HCT116 (cell line): ENCODE measurements around the gene LRFN3. TPM values are rescaled to one million over a fixed set of nuclear protein-coding genes. Genes with fewer than 3 reads are reported as not detected.

Experiments
- ATAC-seq: fragments of 200-7000 bp; cut with Tn5 transposase; 2 replicates; pipeline ENCODE4 v1.9.1; 2020; ENCODE audit warnings: mild to moderate bottlenecking, moderate library complexity
- BruUV-seq: library from RNA; stranded (reverse); fragments of 400-500 nt; replicated peaks from 2 replicates; lab custom pipeline; 2021; lab: Mats Ljungman, UMichigan
- CTCF ChIA-PET: fragments of 300-600 bp; sonication (Branson Sonifier 250); formaldehyde crosslinking; loops from one replicate; lab custom pipeline; 2021; ENCODE audit warnings: antibody characterized with exemption; lab: Charles Lee
- POLR2A ChIA-PET: fragments of 300-600, 350-600 bp; sonication (Branson Sonifier 250); formaldehyde crosslinking; loops from one replicate; lab custom pipeline; 2021; ENCODE audit warnings: antibody characterized with exemption; lab: Charles Lee
- RAD21 ChIA-PET, 2 experiments: fragments of 300-600 bp; sonication (Branson Sonifier 250); formaldehyde crosslinking; loops; one replicate each; lab custom pipeline; 2023; ENCODE audit warnings: low total read pairs in 2 of 2; ENCODE audit not compliant: uncharacterized antibody in 2 of 2, unreplicated experiment in 2 of 2, low non-redundant PET in 1 of 2; lab: Charles Lee
- DNase-seq: peaks from one replicate; pipeline ENCODE4 v3.0.0-alpha.2; 2010; ENCODE audit warnings: low read depth, low spot score
- H2AFZ ChIP-seq: fragments of 200-600 bp; shearing (Covaris generic), sonication (generic); 2 replicates; pipeline ENCODE4 v1.6.1; 2017; ENCODE audit warnings: low read depth, mixed run types, mixed read lengths, antibody characterized with exemption, low read length; ENCODE audit not compliant: poor library complexity, severe bottlenecking
- H3K27ac ChIP-seq: 2 replicates; pipeline ENCODE4 v1.5.1; 2012; ENCODE audit warnings: low read depth, low read length
- H3K27me3 ChIP-seq: fragments of 200-600 bp; sonication (generic); 2 replicates; pipeline ENCODE4 v1.6.1; 2016; ENCODE audit warnings: mixed run types, low read length, mixed read lengths; ENCODE audit not compliant: insufficient read depth
- H3K36me3 ChIP-seq, 2 experiments: fragments of 200-500 bp in 1 of 2; fragments of 200-600 bp in 1 of 2; sonication (Bioruptor generic) in 1 of 2; sonication (generic) in 1 of 2; 2 replicates each; pipeline versions ENCODE4 v1.5.1 to v1.6.1; 2014 to 2016; ENCODE audit warnings: low read length in 2 of 2, inconsistent platforms in 1 of 2, mixed read lengths in 1 of 2, mixed run types in 1 of 2; ENCODE audit not compliant: insufficient read depth in 2 of 2, control insufficient read depth in 1 of 2
- H3K4me1 ChIP-seq, 2 experiments: fragments of 200-600 bp in 1 of 2; sonication (generic) in 1 of 2; 2 replicates each; pipeline versions ENCODE4 v1.5.1 to v1.6.1; 2012 to 2017; ENCODE audit warnings: low read length in 2 of 2, inconsistent platforms in 1 of 2, mild to moderate bottlenecking in 1 of 2, mixed read lengths in 1 of 2, mixed run types in 1 of 2, moderate library complexity in 1 of 2; ENCODE audit not compliant: insufficient read depth in 2 of 2, control insufficient read depth in 1 of 2
- H3K4me2 ChIP-seq: fragments of 200-600 bp; sonication (generic); 2 replicates; pipeline ENCODE4 v1.6.1; 2017; ENCODE audit warnings: mixed run types, low read length, mixed read lengths
- H3K4me3 ChIP-seq, 2 experiments: fragments of 200-600 bp in 1 of 2; sonication (generic) in 1 of 2; replicated peaks in 1 of 2; 2 replicates each; pipeline ENCODE4 v1.5.1; 2011 to 2016; ENCODE audit warnings: low read length in 2 of 2, control low read depth in 1 of 2, low read depth in 1 of 2, mild to moderate bottlenecking in 1 of 2, mixed read lengths in 1 of 2, mixed run types in 1 of 2
- H3K79me2 ChIP-seq: fragments of 200-600 bp; sonication (generic); 2 replicates; pipeline ENCODE4 v1.6.1; 2017; ENCODE audit warnings: mild to moderate bottlenecking, mixed run types, low read length, moderate library complexity, mixed read lengths; ENCODE audit not compliant: insufficient read depth
- H3K9ac ChIP-seq: fragments of 200-600 bp; sonication (generic); 2 replicates; pipeline ENCODE4 v1.6.1; 2016; ENCODE audit warnings: low read length, mixed read lengths
- H3K9me2 ChIP-seq: fragments of 200-600 bp; sonication (generic), shearing (Covaris generic); 2 replicates; pipeline ENCODE4 v1.6.1; 2017; ENCODE audit warnings: mixed run types, mild to moderate bottlenecking, moderate library complexity; ENCODE audit not compliant: insufficient read depth
- H3K9me3 ChIP-seq, 2 experiments: fragments of 200-500 bp in 1 of 2; fragments of 200-600 bp in 1 of 2; sonication (Bioruptor generic) in 1 of 2; sonication (generic) in 1 of 2; 2 replicates each; pipeline ENCODE4 v1.6.1; 2014 to 2017; ENCODE audit warnings: low read length in 2 of 2, mixed read lengths in 2 of 2, inconsistent platforms in 1 of 2, low read depth in 1 of 2, mild to moderate bottlenecking in 1 of 2, mixed run types in 1 of 2, moderate library complexity in 1 of 2; ENCODE audit not compliant: control insufficient read depth in 1 of 2, insufficient read depth in 1 of 2
- H4K20me1 ChIP-seq: fragments of 200-600 bp; sonication (generic), shearing (Covaris generic); 2 replicates; pipeline ENCODE4 v1.6.1; 2017; ENCODE audit warnings: mixed run types, mild to moderate bottlenecking, moderate library complexity; ENCODE audit not compliant: insufficient read depth
- CBX3 ChIP-seq: IDR thresholded peaks from 2 replicates; pipeline ENCODE4 v1.6.1; 2012; ENCODE audit warnings: low read depth
- EGR1 ChIP-seq: IDR thresholded peaks from 2 replicates; pipeline ENCODE4 v1.6.1; 2012; ENCODE audit warnings: low read depth
- EZH2phosphoT487 ChIP-seq: fragments of 200-600 bp; IDR thresholded peaks from 2 replicates; pipeline ENCODE4 v1.6.1; 2018; ENCODE audit warnings: antibody characterized with exemption, borderline replicate concordance
- FOSL1 ChIP-seq: IDR thresholded peaks from 2 replicates; pipeline ENCODE4 v1.6.1; 2012; ENCODE audit warnings: low read depth
- POLR2A ChIP-seq: IDR thresholded peaks from 2 replicates; pipeline ENCODE4 v1.7.0; 2011; ENCODE audit warnings: borderline replicate concordance; ENCODE audit not compliant: insufficient read depth, insufficient read length; ENCODE audit errors: extremely low read depth
- SIN3A ChIP-seq: IDR thresholded peaks from 2 replicates; pipeline ENCODE4 v1.6.1; 2012; ENCODE audit warnings: low read depth
- SP1 ChIP-seq: IDR thresholded peaks from 2 replicates; pipeline ENCODE4 v1.6.1; 2012; ENCODE audit warnings: low read depth
- SRF ChIP-seq: IDR thresholded peaks from 2 replicates; pipeline ENCODE4 v1.6.1; 2012; ENCODE audit warnings: low read depth
- ZFX ChIP-seq: fragments of 450-650 bp; IDR thresholded peaks from 2 replicates; pipeline ENCODE4 v1.6.1; 2017
- intact Hi-C: fragments of 100-400 bp; cut with micrococcal nuclease; formaldehyde crosslinking; loops from 2 replicates; pipeline ENCODE4 v1.10.0; 2022
- total RNA-seq: library from RNA; stranded (reverse); gene quantifications from one replicate; pipeline ENCODE4 v1.2.1, GENCODE V29; 2021; ENCODE audit not compliant: unreplicated experiment
- TF ChIP-seq, protein P1 (sequence below): IDR thresholded peaks from 2 replicates; pipeline ENCODE4 v1.6.1; 2011; ENCODE audit warnings: mild to moderate bottlenecking, low read length, moderate library complexity; ENCODE audit not compliant: insufficient replicate concordance; ENCODE audit errors: extremely low read depth
- TF ChIP-seq, protein P2 (sequence below), 3 experiments: fragments of 200-600 bp in 1 of 3; sonication (generic) in 1 of 3; IDR thresholded peaks in 2 of 3; conservative IDR thresholded peaks in 1 of 3; 2 replicates each; pipeline ENCODE4 v1.5.1; 2012 to 2017; ENCODE audit warnings: low read depth in 2 of 3, low read length in 2 of 3, antibody characterized with exemption in 1 of 3, borderline replicate concordance in 1 of 3, control low read depth in 1 of 3, mild to moderate bottlenecking in 1 of 3, mixed read lengths in 1 of 3, mixed run types in 1 of 3, moderate library complexity in 1 of 3; ENCODE audit not compliant: insufficient read depth in 1 of 3
- TF ChIP-seq, protein P3 (sequence below): IDR thresholded peaks from 2 replicates; pipeline ENCODE4 v1.6.1; 2012; ENCODE audit warnings: low read depth

The LRFN3 gene
- total RNA-seq, 1 experiment from 2014 or later: 18.8 TPM

DNA sequence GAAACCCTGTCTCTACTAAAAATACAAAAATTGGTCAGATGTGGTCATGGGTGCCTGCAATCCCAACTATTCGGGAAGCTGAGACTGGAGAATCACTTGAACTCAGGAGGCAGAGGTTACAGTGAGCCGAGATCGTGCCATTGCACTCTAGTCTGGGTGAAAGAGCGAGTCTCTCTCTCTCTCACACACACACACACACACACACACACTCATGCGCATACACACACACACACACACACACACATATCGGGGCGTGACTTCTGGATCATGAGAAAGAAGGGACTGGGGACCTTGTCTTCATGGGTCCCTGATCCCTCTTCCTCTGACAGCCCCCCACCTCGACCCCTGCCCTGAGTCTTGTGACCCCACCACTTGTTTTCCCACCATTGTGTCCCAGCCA, 47.0 kb downstream of the LRFN3 start:
- peaks cover 8 to 18% of the 10 kb centered on the region in 2 experiments; a peak in 3 of 4 replicates for H3K4me1 ChIP-seq
- no peak overlapping the region for H2AFZ ChIP-seq
- no peak overlapping the region for H3K4me3 ChIP-seq
- no peaks in the 10 kb centered on the region for H3K79me2 ChIP-seq
- intact Hi-C loops: no loop called here
- POLR2A ChIA-PET: no interaction called here
- H3K9me3 ChIP-seq: no peaks in the 10 kb centered on the region
- DNase-seq: no peak
- H3K9ac ChIP-seq: no peak overlapping the region
- H4K20me1 ChIP-seq: no peaks in the 10 kb centered on the region
- no peak for ATAC-seq
- no peaks in the 10 kb centered on the region for H3K9me2 ChIP-seq
- H3K27me3 ChIP-seq: peaks cover 3% of the 10 kb centered on the region; the same call in 1 of the 2 replicates
- no peak overlapping the region for H3K4me2 ChIP-seq
- CTCF ChIA-PET: no interaction called here
- RAD21 ChIA-PET: no interaction called here
- no peak for TF ChIP-seq EGR1
- no peak for TF ChIP-seq ZFX
- no peak for TF ChIP-seq SP1
- TF ChIP-seq, protein P1, sequence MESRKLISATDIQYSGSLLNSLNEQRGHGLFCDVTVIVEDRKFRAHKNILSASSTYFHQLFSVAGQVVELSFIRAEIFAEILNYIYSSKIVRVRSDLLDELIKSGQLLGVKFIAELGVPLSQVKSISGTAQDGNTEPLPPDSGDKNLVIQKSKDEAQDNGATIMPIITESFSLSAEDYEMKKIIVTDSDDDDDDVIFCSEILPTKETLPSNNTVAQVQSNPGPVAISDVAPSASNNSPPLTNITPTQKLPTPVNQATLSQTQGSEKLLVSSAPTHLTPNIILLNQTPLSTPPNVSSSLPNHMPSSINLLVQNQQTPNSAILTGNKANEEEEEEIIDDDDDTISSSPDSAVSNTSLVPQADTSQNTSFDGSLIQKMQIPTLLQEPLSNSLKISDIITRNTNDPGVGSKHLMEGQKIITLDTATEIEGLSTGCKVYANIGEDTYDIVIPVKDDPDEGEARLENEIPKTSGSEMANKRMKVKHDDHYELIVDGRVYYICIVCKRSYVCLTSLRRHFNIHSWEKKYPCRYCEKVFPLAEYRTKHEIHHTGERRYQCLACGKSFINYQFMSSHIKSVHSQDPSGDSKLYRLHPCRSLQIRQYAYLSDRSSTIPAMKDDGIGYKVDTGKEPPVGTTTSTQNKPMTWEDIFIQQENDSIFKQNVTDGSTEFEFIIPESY: no peak
- TF ChIP-seq, protein P2, sequence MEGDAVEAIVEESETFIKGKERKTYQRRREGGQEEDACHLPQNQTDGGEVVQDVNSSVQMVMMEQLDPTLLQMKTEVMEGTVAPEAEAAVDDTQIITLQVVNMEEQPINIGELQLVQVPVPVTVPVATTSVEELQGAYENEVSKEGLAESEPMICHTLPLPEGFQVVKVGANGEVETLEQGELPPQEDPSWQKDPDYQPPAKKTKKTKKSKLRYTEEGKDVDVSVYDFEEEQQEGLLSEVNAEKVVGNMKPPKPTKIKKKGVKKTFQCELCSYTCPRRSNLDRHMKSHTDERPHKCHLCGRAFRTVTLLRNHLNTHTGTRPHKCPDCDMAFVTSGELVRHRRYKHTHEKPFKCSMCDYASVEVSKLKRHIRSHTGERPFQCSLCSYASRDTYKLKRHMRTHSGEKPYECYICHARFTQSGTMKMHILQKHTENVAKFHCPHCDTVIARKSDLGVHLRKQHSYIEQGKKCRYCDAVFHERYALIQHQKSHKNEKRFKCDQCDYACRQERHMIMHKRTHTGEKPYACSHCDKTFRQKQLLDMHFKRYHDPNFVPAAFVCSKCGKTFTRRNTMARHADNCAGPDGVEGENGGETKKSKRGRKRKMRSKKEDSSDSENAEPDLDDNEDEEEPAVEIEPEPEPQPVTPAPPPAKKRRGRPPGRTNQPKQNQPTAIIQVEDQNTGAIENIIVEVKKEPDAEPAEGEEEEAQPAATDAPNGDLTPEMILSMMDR (IDR thresholded peaks at IDR 0.05 in 2 of 3, conservative IDR thresholded peaks at IDR 0.05 in 1 of 3; ENCODE audit: borderline replicate concordance in 1 of 3, insufficient read depth in 1 of 3, low read depth in 2 of 3, low read length in 2 of 3): no peak
- TF ChIP-seq CBX3: no peak
- TF ChIP-seq EZH2phosphoT487: no peak
- no peak for TF ChIP-seq SIN3A
- no peak for TF ChIP-seq POLR2A
- TF ChIP-seq, protein P3, sequence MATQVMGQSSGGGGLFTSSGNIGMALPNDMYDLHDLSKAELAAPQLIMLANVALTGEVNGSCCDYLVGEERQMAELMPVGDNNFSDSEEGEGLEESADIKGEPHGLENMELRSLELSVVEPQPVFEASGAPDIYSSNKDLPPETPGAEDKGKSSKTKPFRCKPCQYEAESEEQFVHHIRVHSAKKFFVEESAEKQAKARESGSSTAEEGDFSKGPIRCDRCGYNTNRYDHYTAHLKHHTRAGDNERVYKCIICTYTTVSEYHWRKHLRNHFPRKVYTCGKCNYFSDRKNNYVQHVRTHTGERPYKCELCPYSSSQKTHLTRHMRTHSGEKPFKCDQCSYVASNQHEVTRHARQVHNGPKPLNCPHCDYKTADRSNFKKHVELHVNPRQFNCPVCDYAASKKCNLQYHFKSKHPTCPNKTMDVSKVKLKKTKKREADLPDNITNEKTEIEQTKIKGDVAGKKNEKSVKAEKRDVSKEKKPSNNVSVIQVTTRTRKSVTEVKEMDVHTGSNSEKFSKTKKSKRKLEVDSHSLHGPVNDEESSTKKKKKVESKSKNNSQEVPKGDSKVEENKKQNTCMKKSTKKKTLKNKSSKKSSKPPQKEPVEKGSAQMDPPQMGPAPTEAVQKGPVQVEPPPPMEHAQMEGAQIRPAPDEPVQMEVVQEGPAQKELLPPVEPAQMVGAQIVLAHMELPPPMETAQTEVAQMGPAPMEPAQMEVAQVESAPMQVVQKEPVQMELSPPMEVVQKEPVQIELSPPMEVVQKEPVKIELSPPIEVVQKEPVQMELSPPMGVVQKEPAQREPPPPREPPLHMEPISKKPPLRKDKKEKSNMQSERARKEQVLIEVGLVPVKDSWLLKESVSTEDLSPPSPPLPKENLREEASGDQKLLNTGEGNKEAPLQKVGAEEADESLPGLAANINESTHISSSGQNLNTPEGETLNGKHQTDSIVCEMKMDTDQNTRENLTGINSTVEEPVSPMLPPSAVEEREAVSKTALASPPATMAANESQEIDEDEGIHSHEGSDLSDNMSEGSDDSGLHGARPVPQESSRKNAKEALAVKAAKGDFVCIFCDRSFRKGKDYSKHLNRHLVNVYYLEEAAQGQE: no peak
- TF ChIP-seq FOSL1: no peak
- no peak for TF ChIP-seq SRF
- H3K27ac ChIP-seq: no peak overlapping the region
- H3K36me3 ChIP-seq: no peaks in the 10 kb centered on the region
- BruUV-seq: no TSS peak
